GM19043 (cell line): ENCODE data around the gene GRM8.
"Not testable (repeated sequence)": the region's sequence is repeated elsewhere in the genome, so short reads cannot be mapped to it uniquely, and the experiment has no call there.

Source experiments
- ATAC-seq: cut with Tn5 transposase; IDR thresholded peaks from one replicate; pipeline ENCODE4 v1.9.1; 2021; ENCODE audit warnings: low read depth; ENCODE audit not compliant: unreplicated experiment

The GRM8 gene

GRCh38 chr7:126839624-126840023 is 413.1 kb downstream of the GRM8 start:
- ATAC-seq: no peak

- ATAC-seq: no peak
These were observed 414.5 kb downstream of the GRM8 start for GRCh38 chr7:126838194-126838593.

DNA sequence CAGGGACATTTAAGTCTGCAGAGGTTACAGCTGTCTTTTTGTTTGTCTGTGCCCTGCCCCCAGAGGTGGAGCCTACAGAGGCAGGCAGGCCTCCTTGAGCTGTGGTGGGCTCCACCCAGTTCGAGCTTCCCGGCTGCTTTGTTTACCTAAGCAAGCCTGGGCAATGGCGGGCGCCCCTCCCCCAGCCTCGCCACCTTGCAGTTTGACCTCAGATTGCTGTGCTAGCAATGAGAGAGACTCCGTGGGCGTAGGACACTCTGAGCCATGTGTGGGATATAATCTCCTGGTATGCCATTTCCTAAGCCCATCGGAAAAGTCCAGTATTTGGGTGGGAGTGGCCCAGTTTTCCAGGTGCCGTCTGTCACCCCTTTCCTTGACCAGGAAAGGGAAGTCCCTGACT is 421.5 kb downstream of the GRM8 start:
- ATAC-seq: not testable (repeated sequence)

DNA sequence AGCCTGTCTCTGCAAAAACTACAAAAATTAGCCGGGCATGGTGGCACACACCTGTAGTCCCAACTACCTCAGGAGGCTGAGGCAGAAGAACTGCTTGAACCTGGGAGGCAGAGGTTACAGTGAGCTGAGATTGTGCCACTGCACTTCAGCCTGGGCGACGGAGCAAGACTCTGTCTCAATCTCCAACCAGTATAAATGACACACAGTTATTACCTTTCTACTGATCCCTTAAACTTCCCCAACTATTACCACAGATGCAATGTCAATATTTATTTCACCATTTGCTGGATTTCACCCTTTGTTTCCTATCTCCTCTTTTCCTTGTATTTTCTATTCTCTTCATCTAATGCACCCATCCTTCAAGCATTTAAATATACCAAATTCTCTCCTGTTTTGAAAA is 431.8 kb downstream of the GRM8 start:
- no peak for ATAC-seq

GRCh38 chr7:126819197-126819484 is 433.6 kb downstream of the GRM8 start:
- ATAC-seq: no peak

GRCh38 chr7:126818393-126819196 is 434.1 kb downstream of the GRM8 start:
- no peak for ATAC-seq

DNA sequence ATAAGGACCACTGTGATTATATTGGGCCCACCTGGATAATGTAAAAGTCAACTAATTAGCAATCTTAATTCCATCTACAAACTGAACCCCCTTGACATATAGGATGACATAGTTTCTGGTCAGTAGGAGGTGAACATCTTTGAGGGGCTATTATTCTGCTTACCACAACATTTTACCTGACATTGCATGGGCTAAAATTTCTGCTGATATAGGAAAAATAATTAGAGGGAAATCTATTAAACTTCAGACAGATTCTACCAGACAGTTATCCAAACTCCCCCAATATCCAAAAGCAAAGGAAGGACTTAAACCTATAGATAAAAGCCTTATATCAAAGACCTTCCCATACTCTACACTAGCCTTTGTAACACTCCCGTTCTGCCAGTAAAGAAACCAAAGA is 443.6 kb downstream of the GRM8 start:
- no peak for ATAC-seq

- no peak for ATAC-seq
These were observed 446.1 kb downstream of the GRM8 start for GRCh38 chr7:126806614-126807013.

DNA sequence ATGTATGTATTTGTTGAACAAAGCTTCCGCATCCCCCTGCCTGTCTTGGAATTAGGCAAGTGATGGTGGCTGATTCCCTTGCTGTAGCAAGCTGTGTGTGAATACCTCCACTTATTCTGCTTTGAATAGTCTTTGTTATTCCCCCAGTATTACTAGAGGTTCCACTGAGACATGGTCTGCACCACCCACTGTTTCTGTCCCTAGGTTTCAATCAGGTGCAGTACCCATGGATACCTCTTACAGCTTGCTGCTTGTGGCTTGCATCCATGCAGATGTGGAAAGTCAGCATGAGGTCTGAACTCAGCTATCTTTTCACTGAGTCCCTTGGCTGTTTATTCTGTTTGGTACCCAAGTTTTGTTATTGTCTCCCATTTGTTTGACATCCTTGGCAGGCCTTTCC is 447.4 kb downstream of the GRM8 start:
- ATAC-seq: no peak

- ATAC-seq: peak; percentile 72
These were observed 448.1 kb downstream of the GRM8 start for GRCh38 chr7:126804604-126805003.

- ATAC-seq: no peak
These were observed 448.8 kb downstream of the GRM8 start for GRCh38 chr7:126803990-126804389.

- peak; percentile 85 for ATAC-seq
These were observed 449.6 kb downstream of the GRM8 start for GRCh38 chr7:126803060-126803665.

- no peak for ATAC-seq
These were observed 451.0 kb downstream of the GRM8 start for GRCh38 chr7:126801733-126802132.

DNA sequence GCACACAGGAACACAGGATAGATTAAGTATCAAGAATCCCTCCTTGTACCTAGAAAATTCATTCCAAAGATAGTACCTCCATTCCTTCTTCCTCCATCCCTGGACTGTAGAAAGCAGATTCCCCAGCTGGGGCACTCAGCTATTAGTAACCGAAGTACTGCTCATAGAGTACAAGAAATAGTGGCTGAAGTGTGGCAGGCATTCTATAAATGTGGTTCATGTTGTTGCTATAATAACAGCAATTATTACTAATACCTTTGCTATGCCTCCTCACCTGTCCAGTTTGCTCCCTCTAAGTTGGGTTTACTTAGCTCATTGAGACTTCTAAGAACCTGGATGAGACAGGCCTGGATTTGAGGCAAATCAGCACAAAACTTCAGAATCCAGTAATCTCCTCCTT is 453.2 kb downstream of the GRM8 start:
- ATAC-seq: no peak

DNA sequence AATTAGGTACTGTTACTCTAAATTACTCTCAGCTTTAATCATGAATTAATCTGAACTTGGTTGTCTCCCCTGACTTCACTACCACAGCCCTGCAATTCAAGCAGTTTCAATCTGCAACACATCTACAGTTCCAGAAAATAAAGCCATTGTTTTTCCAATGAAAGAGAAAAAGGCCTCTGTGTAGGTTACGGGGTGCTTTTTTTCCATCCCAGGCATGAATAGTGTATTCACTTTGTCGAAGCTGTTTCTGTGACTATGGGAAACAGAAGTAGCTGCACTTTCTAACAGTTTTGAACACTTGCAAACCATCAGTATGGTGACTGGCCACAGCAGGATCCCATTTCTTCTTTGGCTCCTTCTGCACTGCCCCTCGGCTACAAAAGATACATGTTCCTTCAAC is 460.2 kb downstream of the GRM8 start:
- ATAC-seq: no peak

GRCh38 chr7:126791306-126791705 is 461.4 kb downstream of the GRM8 start:
- no peak for ATAC-seq

DNA sequence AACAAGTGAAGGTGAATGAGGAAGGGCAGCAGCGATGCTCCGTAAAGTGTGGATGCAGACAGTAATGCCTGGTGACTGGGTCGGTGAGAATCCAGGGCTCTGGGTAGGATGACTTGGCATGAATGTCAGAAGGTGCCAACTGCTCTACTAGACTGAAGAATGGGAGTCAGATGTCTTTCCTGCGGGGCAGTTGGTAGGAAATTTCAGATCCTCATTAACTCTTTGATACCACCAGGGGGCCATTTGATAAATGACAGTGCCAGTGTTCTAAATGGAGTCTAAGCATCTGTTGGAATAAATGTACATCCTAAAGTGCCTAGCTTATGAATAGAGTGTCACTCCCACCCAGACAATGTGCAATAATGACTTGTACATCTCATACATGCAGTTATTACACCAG is 462.0 kb downstream of the GRM8 start:
- no peak for ATAC-seq

GRCh38 chr7:126783613-126784012 is 469.1 kb downstream of the GRM8 start:
- no peak for ATAC-seq

DNA sequence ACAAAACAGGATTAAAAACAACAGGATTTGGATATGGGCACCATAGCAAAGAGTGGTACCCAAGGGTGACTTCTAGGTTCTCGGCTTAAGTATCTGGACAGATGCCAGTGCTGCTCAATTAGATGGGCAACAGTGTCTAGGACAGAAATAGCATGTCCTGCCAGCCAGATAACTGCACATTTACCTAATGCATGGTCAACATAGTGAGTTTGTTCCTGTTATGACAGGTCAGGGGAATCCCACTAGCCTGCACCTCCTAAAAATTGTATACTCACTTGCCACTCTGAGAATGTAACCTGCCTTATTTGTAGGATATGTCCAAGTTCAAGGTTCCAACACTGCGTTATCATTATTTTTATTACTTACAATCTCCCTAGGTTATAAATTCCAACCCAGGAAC is 471.7 kb downstream of the GRM8 start:
- peak; percentile 61 for ATAC-seq

- ATAC-seq: no peak
These were observed 474.6 kb downstream of the GRM8 start for GRCh38 chr7:126778101-126778500.

DNA sequence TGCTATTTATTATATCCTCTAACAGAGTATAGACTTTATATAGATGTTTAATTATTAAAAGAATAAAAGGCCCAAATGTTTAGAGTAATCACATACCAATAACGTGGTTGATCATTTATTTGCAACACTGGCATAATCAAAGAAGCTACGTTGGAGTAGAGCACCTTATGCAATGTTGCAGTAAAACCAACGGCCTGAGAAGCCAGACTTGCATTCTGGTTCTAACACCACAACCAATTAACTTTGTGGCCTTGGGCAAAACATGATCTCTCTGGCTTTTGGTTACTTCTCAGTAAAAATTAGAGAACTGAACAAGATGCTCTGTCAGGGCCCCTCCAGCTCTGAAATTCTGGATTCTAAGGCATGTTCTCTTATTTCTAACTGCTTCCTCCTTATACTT is 476.2 kb downstream of the GRM8 start:
- no peak for ATAC-seq

GRCh38 chr7:126774077-126774476 is 478.7 kb downstream of the GRM8 start:
- ATAC-seq: no peak

GRCh38 chr7:126768836-126769235 is 483.9 kb downstream of the GRM8 start:
- ATAC-seq: no peak
